ENCODE results near the gene MSI2. TPM values are rescaled to one million over a fixed set of nuclear protein-coding genes. Genes with fewer than 3 reads are reported as not detected.
A peak's percentile ranks its signal among the peaks of the same experiment; 100 is the strongest.

The MSI2 gene
- total RNA-seq, 1 donor from 2014 or later, result 75.5 TPM

GRCh38 chr17:57594767-57595166 is 338.4 kb downstream of the MSI2 start:
- no peak for DNase-seq (ENCODE audit: extremely low spot score, unreplicated experiment)
- no peaks in the 10 kb centered on the region for H3K27me3 Mint-ChIP-seq (ENCODE audit: unreplicated experiment)
- no peak overlapping the region for H3K4me3 Mint-ChIP-seq (ENCODE audit: unreplicated experiment)
- no peak overlapping the region for H3K27ac Mint-ChIP-seq (ENCODE audit: unreplicated experiment)
- peaks cover 24% of the 10 kb centered on the region for H3K4me1 Mint-ChIP-seq (ENCODE audit: unreplicated experiment)
- no peak for TF ChIP-seq CTCF (IDR thresholded peaks at IDR 0.05)
- H3K9me3 Mint-ChIP-seq (ENCODE audit: unreplicated experiment), result no peaks in the 10 kb centered on the region
- peaks cover 5% of the 10 kb centered on the region for H3K36me3 Mint-ChIP-seq (ENCODE audit: unreplicated experiment)

GRCh38 chr17:57595426-57595825 is 339.1 kb downstream of the MSI2 start:
- Mint-ChIP-seq H3K4me3 (ENCODE audit: unreplicated experiment) (no peak overlapping the region), H3K27ac (ENCODE audit: unreplicated experiment) (no peak overlapping the region), H3K36me3 (ENCODE audit: unreplicated experiment) (peaks cover 2% of the 10 kb centered on the region), H3K9me3 (ENCODE audit: unreplicated experiment) (no peaks in the 10 kb centered on the region), H3K27me3 (ENCODE audit: unreplicated experiment) (no peaks in the 10 kb centered on the region), H3K4me1 (ENCODE audit: unreplicated experiment) (peaks cover 20% of the 10 kb centered on the region)
- DNase-seq (ENCODE audit: extremely low spot score, unreplicated experiment), result no peak
- no peak for TF ChIP-seq CTCF (IDR thresholded peaks at IDR 0.05)

GRCh38 chr17:57595947-57596695 is 339.8 kb downstream of the MSI2 start:
- H3K36me3 Mint-ChIP-seq (ENCODE audit: unreplicated experiment), result peaks cover 2% of the 10 kb centered on the region
- H3K9me3 Mint-ChIP-seq (ENCODE audit: unreplicated experiment), result no peaks in the 10 kb centered on the region
- H3K27ac Mint-ChIP-seq (ENCODE audit: unreplicated experiment), result no peak overlapping the region
- H3K27me3 Mint-ChIP-seq (ENCODE audit: unreplicated experiment), result no peaks in the 10 kb centered on the region
- H3K4me3 Mint-ChIP-seq (ENCODE audit: unreplicated experiment), result no peak overlapping the region
- no peak for TF ChIP-seq CTCF (IDR thresholded peaks at IDR 0.05)
- H3K4me1 Mint-ChIP-seq (ENCODE audit: unreplicated experiment), result peaks cover 22% of the 10 kb centered on the region
- DNase-seq (ENCODE audit: extremely low spot score, unreplicated experiment), result no peak

GRCh38 chr17:57597101-57597500 is 340.8 kb downstream of the MSI2 start:
- peaks cover 2% of the 10 kb centered on the region for H3K36me3 Mint-ChIP-seq (ENCODE audit: unreplicated experiment)
- H3K9me3 Mint-ChIP-seq (ENCODE audit: unreplicated experiment), result no peaks in the 10 kb centered on the region
- TF ChIP-seq CTCF (IDR thresholded peaks at IDR 0.05), result no peak

GRCh38 chr17:57597531-57598453 is 341.5 kb downstream of the MSI2 start:
- Mint-ChIP-seq H3K27me3 (ENCODE audit: unreplicated experiment) (no peaks in the 10 kb centered on the region), H3K4me1 (ENCODE audit: unreplicated experiment) (peaks cover 26% of the 10 kb centered on the region), H3K4me3 (ENCODE audit: unreplicated experiment) (no peak overlapping the region), H3K27ac (ENCODE audit: unreplicated experiment) (peak overlapping the region; percentile 20), H3K9me3 (ENCODE audit: unreplicated experiment) (no peaks in the 10 kb centered on the region), H3K36me3 (ENCODE audit: unreplicated experiment) (peaks cover 2% of the 10 kb centered on the region)
- TF ChIP-seq CTCF (IDR thresholded peaks at IDR 0.05), result peak; percentile 87
- no peak for DNase-seq (ENCODE audit: extremely low spot score, unreplicated experiment)

More at GRCh38 chr17:57597101-57597500, 340.8 kb downstream of the MSI2 start:
- DNase-seq (ENCODE audit: extremely low spot score, unreplicated experiment), result no peak
- no peaks in the 10 kb centered on the region for H3K27me3 Mint-ChIP-seq (ENCODE audit: unreplicated experiment)
- H3K4me3 Mint-ChIP-seq (ENCODE audit: unreplicated experiment), result no peak overlapping the region
- H3K4me1 Mint-ChIP-seq (ENCODE audit: unreplicated experiment), result peaks cover 26% of the 10 kb centered on the region
- H3K27ac Mint-ChIP-seq (ENCODE audit: unreplicated experiment), result no peak overlapping the region

Measured in osteocyte (in vitro differentiated cells).